GM21528 (cell line): ENCODE results near the gene CROCC2.

Source experiments
- ATAC-seq: cut with Tn5 transposase; IDR thresholded peaks from one replicate; pipeline ENCODE4 v1.9.1; 2021; ENCODE audit warnings: mild to moderate bottlenecking, moderate library complexity; ENCODE audit not compliant: unreplicated experiment, low FRiP score

CROCC2 gene

DNA sequence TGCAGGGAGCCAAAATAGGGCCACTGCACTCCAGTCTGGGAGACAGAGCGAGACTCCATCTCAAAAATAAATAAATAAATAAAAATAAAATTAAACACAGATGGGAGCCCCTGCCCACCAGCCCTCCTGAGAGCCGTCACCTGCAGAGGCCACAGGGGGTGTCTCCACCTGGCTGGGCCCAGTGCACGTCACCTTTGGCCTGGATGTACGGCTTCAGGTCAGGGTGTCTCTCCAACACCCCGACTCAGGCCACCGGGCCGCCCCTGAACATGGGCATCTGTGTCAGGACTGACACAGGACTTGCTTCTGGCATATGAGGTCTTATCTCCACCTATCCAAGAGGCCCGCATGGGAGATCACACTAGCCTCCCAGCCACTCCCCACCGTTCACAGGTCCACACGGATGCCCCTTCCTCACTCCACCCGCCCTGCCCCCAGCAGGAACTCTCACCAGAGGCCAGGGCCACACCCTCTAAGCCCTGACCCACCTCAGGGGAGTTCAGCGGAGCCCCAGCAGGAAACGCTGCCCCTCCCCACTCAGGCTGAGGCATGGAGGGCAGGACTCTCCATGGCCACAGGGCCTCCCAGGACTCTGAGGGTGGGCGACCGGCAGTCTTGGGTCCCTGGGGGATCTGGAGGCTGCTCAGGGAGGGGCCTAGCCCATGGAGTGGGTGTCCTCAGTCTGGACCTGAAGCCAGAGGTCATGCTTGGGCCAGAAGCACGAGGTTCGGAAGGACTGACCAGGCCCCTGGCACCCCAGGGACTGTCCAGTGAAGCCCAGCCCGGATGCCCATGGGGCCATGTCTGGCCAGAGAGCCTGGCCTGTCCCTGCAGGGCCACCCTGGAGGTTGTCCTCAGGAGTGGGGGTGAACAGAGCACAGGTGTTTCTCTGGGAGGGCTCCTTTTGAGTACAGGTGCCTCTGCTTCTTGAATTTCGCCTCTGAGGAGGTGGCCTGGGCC lies 1.6 kb upstream of the CROCC2 start:
- no peak for ATAC-seq

DNA sequence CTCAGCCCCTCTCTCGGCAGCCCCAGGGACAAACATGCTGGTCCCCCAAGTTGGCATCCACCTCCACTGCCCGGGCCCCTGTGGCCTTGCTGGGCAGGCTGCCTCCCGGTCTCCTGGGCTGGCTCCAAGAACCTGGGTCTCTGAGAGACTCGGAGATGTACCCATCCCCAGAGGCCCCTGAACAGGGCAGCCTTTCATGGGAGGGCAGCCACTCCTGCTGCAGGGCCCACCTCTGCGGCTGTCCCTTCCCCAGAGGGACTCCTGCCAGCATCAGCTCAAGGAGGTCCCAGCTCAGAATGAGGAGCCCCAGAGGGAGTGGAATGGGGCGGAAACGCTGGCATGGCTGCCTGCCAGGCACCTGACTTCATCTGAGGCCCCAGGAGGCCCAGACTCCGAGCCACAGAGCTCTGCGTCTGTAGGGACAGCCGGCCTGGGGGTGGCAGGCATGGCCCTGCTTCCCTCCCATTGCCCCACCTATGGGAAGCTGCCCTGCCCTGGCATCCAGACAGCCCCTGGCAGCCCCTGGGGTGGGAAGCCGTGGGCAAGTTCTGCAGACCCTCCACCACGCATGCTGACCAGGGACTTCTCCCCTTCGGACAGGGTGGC lies 857 bp upstream of the CROCC2 start:
- ATAC-seq, result no peak

DNA sequence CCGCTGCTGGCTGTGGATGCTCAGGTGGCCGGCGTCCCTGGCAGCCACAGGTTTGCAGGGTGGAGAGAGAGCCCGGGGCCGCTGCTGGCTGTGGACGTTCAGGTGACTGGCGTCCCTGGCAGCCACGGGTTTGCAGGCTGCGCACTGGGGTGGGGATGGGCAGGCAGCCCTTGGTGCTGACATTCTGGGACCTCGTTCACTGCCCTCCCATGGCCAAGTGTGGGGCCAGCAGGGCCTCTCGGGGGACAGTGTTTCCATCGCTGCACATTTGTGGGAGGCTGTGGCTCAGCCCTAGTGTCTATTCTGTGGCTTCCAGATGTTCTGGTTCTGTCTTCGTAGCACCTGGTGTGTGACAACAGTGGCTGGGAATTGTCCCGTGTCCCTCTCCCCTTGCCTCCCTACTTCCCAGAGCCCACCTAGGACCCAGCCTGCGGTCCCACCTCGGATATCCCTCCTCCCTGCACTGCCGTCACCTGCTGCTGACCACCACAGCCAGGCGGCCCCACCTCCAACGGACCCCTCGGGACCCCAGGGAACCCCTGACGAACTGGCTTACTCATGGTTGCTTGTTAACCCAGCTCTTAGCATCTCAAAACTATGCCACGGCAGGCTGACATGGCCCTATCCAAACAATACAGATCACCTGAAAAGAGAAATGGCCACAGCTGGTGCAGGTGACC lies 915 bp downstream of the CROCC2 start:
- no peak for ATAC-seq

DNA sequence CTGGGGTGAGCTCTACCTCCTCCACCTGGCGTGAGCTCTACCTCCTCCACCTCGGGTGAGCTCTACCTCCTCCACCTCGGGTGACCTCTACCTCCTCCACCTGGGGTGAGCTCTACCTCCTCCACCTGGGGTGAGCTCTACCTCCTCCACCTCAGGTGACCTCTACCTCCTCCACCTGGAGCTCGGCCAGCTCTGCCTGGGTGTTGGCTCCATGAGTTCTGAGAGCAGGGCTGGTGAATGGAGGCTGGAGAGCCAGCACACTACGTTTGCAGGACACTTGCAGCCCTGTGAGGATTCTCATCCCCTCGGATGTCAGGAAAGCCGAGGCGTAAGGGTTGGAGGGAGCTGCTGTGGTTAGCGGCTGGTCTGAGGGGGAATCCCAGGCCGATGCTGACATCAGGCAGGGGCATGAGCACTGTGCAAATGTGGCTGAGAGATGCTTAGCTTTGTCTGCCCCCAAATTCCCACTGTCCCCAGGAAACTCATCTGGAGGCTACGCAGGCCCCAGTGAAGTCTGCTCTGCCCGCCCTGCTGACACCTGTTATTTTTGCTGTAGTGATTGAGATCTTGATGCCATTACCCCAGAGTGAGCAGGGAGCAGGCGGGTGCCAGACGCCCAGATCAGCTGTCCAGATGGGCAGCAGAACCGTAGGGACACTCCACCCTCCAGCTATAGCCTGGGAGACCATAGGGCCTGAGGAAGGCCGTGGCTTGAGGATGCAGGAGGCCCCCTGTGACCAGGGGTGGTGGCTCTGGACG lies 3.3 kb downstream of the CROCC2 start:
- no peak for ATAC-seq

DNA sequence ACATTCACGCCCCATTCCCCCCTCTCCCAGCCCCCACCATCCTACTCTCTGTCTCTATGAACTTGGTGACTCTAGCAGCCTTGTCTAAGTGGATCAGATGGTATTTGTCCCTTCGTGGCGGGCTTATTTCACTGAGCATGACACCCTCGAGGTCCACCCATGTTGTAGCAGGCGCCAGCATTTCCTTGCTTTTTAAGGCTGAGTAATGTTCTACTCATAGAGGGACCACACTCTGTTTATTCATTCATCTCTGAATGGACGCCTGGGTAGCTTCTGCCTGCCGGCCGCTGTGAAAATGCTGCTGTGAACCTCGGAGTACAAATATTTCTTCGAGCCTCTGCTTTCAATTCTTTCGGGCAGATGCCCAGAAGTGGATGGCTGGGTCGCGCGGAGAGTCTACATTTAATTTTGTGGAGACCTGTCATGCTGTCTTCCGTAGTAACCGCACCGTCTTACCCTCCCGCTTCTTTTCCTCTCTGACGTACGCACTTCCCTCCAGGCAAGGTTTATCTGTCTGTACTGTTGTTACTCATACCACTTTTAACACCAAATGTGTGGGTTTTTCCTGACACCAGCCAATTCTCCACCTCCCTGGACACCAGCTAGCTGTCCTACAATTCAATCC lies 5.6 kb downstream of the CROCC2 start:
- ATAC-seq, result no peak

DNA sequence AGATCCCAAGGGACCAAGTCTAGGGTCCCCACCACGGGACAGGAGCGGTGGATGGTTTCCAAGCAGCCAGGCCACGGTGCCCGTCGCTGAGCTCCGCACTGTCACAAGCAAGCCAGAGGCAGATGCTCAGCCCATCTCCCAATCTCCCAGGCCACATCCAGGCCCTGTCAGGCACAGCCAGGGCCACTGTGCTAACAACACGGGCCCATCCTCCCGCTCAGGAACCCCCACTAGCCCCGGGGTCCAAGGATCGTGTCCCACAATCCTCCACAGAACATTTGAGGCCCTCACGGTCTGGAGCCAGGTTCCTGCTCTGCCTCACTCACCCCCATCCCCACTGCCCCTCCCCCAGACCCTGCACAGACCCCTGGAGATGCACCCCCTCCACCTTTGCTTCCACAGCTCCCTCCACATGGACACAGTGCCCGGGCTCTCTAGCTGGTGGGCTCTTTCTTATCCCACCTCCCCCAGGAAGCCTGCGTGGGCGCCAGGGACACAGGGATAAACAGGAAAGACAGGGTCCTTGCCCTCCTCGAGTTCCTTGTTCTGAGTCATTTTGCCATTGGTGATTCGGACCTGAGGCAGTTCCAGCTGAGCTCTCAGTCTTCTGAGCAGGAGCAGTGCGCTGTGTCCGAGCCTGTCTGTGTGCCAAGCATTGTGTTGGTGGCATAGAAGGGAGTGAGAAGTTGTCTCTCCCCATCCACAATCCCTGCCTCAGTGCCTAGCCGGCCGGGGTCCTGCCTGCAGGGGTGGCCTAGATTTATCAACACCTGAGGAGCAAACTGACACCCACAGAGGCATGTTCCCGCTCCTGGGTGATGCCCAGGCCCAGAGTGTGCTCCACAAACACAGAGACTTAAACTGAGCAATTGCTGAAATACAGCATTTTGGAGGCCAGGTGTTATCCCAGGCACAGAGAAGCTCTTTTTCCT lies 7.0 kb downstream of the CROCC2 start:
- ATAC-seq, result no peak

DNA sequence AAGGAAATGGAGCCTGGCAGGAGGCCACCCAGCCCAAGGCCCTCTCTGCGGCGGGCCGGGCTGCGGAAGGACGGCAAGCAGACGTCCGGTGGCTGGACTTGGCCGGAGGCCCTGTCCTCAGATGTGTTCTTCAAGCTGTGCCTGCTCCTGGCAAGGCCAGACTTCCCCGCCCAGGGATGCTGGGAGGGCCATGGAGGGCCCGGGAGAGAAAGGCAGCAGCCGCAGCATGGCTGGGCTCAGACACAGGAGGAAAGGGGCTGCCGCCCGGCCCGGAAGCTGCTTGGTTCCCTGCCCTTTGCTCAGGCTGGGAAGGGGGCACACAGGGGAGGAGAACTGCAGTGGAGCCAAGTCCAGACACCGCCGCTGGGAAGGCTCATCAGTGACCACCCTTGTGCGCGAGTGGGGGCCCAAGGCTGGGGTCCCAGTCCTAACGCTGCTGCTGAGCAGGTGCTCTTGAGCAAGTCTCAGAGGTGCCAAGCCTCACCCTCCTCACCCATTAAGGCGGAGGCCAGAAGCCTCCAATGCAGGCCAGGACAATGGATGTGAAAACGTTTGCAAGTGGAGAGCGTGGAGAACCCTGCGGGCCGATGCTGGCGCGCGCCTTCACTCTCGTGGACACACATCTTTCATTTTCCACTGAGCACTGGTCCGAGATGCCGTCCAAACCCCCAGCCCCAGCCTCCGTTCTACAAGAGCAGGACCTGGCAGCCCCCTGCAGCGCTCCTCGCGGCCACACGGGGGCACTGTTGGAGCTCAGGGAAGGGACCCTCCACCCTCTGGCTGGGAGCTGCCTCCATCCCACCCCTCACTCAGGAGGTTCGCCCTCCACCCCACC lies 7.9 kb downstream of the CROCC2 start:
- no peak for ATAC-seq

DNA sequence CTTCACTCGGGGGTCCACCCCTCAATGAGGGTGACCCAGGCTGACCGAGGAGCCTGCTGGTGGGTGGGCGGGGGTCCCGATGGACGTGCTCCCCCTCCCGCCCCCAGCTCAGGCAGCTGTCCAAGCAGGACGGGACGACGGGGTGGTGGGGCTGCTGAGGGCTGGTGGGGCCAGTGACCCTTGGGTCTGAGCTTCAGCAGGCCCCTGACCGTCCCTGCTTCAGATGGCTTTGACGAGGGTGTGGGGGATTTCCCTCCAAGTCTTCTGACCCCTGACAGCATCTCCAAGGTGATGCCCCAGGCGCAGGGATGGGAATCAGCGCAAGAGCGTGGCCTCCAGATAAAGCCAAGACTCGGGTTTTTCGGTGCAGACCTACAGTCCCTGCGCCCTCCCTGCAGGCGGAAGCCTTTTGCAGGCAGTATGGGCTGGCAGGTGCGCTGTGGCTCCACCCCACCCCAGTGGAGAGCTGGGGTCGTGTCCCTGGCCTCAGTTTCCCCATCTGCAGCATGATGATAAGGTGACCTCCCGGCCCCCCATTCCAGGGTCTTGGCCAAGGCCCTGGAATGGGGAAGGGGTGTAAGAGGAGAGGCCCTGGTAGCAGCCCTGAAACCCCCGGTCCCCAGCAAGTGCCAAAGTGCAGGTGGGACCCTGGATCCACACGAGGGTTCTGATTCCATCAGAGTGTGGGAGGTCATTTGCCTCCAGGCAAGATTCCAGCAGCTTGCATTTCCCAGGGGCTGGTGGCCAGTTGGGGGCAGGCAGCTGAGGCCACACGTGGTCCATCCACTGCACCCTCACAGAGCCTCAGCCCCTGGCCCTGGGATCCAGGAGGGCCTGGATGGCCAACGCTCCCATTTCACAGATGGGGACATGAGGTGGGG lies 8.7 kb downstream of the CROCC2 start:
- no peak for ATAC-seq

DNA sequence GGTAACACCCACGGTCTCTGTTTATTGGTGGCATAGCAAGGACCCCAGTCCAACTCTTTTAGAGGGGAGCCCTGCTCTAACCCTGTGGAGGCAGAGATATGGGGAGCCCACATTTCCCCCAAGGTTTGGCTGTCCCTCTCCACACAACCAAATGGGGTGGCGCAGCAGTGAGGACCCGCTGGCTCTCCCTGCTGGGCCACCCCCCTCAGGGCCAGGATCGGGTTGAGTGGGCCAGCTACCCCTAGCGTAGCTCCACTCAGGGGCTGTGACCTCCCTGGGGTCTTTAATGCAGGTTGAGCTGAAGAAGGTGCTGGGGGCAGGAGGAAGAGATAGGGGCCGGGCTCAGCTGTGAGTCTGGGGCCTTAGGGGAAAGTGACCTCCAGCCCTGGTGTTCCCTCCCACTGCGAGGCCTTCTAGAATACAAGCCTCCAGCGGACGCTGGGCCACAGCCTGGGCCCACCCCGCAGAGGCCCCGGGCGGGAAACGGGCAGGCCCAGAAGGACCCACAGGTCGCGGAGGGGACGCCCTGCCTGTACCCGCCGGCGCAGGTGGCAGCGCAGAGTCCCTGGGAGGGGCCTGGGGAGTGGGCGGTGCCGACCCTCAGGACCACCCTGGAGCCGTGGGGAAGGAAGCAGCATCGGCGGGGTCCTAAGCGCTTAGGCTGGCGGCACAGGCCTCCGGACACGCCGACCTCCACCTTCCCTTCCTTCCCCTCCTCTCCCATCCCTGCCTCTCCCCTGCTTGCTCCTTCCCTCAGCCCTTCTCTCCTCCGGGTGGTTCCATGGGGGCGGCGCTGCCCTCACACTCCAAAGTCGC lies 9.6 kb downstream of the CROCC2 start:
- ATAC-seq, result no peak

DNA sequence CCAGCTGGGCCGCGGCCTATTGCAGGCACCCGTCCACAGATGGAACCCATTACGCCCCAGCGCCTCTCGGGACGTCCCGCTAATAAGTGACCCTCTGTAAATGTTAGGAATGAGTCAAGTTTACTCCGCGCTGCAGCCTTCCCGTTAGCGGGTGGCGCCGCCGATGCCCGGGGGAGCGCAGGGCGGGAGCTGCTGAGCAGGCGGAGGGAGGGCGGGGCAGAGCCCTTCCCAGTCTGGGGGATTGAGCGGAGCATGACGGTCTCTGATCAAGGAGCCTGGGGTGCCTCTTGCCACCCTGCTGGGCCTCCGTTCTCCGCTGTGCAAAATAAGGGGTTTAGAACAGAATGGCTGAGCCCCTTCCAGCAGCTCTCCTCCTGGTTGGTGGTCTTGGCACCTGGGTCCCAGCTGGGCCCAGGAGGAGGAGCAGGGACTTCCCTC lies 10.5 kb downstream of the CROCC2 start:
- no peak for ATAC-seq

DNA sequence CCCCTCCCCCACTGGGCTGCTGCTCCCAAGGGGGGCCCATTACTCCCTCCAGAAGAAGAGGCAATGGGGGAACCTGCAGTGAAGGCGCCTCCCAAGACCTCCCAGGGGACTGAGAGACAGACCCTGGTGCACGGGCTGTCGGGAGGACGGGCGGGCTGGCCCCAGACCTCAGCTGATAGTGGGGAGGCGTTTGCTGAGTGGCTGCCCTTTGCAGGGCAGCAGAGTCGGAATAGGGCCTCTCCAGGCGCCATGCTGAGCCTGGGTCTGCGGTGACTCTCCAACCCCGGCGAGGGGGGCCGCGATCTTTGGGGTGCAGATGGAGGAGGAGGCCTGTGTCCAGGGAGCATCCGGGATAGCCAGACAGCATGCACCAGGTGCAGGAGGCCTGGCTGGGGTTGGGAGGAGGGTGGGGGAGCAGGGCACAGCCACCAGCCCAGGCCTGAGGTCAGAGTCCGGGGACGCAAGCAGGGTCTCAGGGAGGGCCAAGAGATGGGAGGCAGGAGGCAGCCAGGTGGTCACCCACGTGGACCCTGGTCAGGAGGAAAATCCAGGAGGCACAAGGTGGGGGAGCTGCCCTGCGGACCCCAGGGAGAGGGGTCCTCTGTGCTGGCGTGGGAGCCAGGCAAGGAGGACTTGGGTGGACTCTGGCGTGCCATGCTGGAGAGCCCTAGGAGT lies 11.0 kb downstream of the CROCC2 start:
- no peak for ATAC-seq

DNA sequence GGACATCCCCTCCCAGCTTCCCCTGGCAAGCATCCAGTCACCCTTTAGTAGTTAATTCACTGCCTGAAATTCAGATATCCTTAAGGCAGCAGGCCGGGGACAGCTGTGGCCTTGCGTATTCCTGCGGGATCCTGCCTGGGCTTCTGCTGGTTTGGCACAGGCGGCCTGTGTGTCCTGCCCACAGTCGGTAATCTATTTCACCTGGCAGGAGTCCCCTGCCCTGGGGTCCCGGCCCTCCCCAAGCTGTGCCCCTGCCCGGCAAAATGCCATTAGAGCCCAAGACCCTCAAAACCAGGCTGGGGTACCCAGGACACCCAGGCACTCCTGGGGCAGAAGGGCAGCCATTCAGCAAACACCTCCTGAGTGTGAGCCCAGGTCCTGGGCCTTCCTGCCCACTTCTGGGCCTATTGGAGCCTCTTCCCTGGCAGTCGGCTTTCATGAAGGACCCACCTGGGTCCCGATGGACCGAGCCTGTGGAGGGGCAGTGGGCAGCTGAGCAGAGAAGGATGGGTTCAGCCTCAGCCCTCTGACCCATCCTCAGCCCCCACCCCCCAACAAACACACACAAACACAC lies 11.6 kb downstream of the CROCC2 start:
- no peak for ATAC-seq

DNA sequence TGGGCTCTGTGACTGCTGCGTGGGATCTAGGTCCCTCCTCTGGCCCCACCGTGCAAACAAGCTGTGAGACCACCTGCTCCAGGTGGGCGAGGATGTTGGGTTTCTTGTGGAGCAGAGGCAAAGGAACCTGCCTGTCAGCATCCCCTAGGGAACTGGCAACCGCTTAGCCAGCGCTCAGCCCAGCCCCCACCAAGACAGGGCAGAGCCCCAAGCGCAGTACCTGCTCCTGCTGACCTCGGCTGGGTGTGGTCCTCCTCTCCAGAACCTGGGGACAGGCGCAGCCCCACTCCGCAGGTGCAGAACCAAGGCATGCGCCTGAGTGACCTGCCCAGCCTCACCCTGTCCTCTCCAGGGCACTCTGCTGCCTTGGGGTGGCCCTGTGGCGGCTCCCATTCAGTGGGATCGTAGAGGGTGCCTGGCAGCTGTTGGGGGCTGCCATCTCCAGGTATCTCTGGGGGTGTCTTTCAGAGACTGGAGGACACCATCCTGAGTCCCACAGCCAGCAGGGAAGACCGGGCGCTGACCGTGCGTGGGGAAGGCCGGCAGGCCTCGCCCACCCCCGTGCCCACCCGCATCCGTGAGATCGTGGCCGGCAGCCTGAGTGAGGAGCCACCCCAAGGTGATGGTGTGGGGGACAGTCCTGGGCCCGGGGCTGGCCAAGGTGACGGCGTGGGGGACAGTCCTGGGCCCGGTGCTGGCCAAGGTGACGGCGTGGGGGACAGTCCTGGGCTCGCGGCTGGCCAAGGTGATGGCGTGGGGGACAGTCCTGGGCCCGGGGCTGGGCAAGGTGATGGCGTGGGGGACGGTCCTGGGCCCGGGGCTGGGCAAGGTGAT lies 12.3 kb downstream of the CROCC2 start:
- no peak for ATAC-seq

DNA sequence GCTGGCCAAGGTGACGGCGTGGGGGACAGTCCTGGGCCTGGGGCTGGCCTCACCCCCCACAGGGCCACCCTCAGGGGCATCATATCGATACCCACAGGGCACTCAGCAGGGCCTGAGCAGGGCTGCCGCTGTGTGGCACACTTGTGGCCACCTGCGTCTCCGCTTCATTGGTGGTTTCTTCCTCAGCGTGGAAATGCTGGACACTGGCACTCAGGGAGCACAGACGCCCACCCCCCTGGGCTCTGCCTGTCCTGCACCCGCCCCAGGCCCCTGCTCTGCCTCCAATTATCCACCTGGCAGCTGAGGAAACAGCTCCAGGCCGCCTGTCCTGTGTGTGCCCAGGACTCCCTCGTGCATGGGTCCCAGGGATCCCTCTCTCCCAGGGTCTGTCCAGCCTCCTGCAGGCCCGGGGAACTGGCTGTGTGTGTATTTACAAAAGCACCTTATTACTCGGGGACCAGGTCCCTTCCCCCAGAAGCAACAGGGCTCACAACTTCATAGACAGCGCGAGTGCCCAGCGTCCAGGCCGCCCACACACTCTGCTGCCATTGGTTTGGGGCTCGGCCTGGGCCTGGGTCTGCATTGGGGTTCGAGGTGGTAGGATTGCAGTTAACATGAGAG lies 13.1 kb downstream of the CROCC2 start:
- no peak for ATAC-seq
